Gastroesophageal sphincter (tissue), 3 donors: ENCODE data around the gene TM9SF1.

ENCODE experiments used
- EP300 ChIP-seq: sonication (generic); formaldehyde crosslinking; IDR thresholded peaks from one replicate; pipeline ENCODE4 v1.6.1; 2017; ENCODE audit warnings: antibody characterized with exemption, mild to moderate bottlenecking
- POLR2A ChIP-seq, 2 donors: fragments of 450-650 bp; IDR thresholded peaks; one replicate each; pipeline ENCODE4 v1.6.1; 2017; ENCODE audit warnings: antibody characterized with exemption in 2 of 2, mild to moderate bottlenecking in 2 of 2, moderate library complexity in 1 of 2
- POLR2AphosphoS5 ChIP-seq: sonication (generic); formaldehyde crosslinking; IDR thresholded peaks from one replicate; pipeline ENCODE4 v1.6.1; 2017; ENCODE audit warnings: antibody characterized with exemption
- TF ChIP-seq, protein P1 (sequence below), 4 experiments: fragments of 200-600 bp in 2 of 4; fragments of 450-650 bp in 2 of 4; sonication (generic) in 1 of 4; IDR thresholded peaks; one replicate each; pipeline ENCODE4 v1.5.1; 2017 to 2019; ENCODE audit warnings: antibody characterized with exemption in 4 of 4, mild to moderate bottlenecking in 2 of 4, moderate library complexity in 2 of 4

DNA sequence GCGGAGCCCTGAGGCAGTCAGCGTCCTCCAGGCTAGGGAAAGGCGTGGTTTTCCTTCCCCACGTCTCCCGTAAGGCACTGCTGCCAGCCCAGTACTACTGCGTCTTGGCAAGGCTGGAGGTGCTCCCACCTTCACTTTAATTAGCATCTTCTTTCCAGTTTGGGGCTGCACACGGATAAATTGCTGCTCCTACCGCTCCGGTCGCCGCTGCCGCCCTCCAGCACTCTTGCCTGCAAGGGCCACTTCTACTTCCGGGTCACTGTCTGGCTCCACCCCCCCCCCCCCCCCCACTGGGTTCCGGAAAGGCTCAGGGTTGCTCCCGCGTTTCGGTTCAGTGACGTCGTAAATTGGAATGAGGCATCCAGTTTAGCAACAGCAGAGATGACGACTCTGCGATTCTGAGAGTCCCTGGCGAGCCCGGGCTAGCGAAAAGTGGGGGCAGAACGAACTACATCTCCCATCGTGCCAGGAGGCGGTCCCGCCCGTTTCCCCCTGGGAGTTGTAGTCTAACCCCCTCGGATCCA lies 36.9 kb upstream of the TM9SF1 start, which contains the start of gene NEDD8:
- TF ChIP-seq, protein P1, sequence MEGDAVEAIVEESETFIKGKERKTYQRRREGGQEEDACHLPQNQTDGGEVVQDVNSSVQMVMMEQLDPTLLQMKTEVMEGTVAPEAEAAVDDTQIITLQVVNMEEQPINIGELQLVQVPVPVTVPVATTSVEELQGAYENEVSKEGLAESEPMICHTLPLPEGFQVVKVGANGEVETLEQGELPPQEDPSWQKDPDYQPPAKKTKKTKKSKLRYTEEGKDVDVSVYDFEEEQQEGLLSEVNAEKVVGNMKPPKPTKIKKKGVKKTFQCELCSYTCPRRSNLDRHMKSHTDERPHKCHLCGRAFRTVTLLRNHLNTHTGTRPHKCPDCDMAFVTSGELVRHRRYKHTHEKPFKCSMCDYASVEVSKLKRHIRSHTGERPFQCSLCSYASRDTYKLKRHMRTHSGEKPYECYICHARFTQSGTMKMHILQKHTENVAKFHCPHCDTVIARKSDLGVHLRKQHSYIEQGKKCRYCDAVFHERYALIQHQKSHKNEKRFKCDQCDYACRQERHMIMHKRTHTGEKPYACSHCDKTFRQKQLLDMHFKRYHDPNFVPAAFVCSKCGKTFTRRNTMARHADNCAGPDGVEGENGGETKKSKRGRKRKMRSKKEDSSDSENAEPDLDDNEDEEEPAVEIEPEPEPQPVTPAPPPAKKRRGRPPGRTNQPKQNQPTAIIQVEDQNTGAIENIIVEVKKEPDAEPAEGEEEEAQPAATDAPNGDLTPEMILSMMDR (IDR thresholded peaks at IDR 0.05): peak in 1 of 4 experiments; percentile 5
- TF ChIP-seq POLR2AphosphoS5 (peak; percentile 76), POLR2A (IDR thresholded peaks at IDR 0.05) (peak; percentile 35 to 60), EP300 (no peak)
